HepG2 (cell line): ENCODE measurements around the gene VSTM4. TPM values are rescaled to one million over a fixed set of nuclear protein-coding genes. Genes with fewer than 3 reads are reported as not detected.

Experiments used
- EHMT2 ChIP-seq: fragments of 200-600 bp; sonication (generic); IDR thresholded peaks from 2 replicates; pipeline ENCODE4 v1.7.0; 2017; ENCODE audit warnings: antibody characterized with exemption, low read depth, low read length, borderline replicate concordance
- ZNF234 ChIP-seq: sonication (generic); formaldehyde crosslinking; conservative IDR thresholded peaks from 2 replicates; pipeline ENCODE4 v1.5.1; 2020; ENCODE audit warnings: mild to moderate bottlenecking, missing genetic modification reagents
- polyA plus RNA-seq, 8 experiments: library from polyadenylated mRNA; depleted of rRNA in 3 of 8; stranded (reverse) in 7 of 8; unstranded in 1 of 8; fragments of >200 nt; fragmentation: Illumina TruSeq in 4 of 8; extraction: Trizol in 4 of 8; gene quantifications; 2 replicates each; pipeline versions ENCODE4 v1.2.1 to v1.2.3, GENCODE V29; 2011 to 2016; ENCODE audit warnings: low read depth in 4 of 8, missing spikeins in 1 of 8, mixed read lengths in 1 of 8; ENCODE audit not compliant: insufficient read depth in 1 of 8
- total RNA-seq, 5 experiments: library from RNA; depleted of rRNA; stranded (reverse); fragments of >200 nt; fragmentation: Illumina TruSeq; extraction: Trizol; gene quantifications; 2 replicates each; pipeline ENCODE4 v1.2.3, GENCODE V29; 2016; ENCODE audit warnings: low read depth in 1 of 5
- TF ChIP-seq, protein P1 (sequence below): sonication (generic); formaldehyde crosslinking; IDR thresholded peaks from 2 replicates; pipeline ENCODE4 v1.4.0; 2020; ENCODE audit warnings: mild to moderate bottlenecking, missing genetic modification reagents

VSTM4 gene
- total and polyA plus RNA-seq, 2 of the 13 experiments (the other 11 are each of a cell fraction or from before 2014, with no cell fraction given) = not detected

DNA sequence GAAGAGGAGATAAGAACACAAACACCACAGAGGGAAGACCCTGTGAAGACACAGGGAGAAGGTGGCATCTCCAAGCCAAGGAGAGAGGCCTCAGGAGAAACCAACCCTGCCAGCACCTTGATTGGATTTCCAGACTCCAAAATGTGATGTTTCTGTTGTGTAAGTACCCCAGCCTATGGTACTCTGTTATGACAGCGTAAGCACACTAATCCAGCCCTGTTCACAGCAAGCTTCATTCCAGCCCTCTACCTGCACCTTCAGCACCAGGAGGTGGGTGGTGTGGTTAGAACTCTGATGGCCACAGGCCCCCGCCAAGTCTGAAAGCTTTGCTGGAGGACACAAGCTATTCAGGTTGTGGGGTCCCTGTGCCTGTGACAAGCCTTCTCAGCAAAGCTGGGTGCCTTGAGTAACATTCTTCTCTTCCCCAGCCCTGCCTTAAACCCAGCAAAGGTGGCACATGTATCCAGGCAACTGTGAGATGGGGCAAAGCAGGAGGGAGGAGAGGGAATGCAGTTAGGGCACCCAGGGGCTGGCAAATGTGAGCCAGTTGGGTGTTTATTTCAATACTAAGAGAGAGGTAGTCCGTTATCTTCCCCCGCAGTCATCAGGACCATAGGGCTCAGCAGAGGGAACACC is 4.5 kb downstream of the VSTM4 start (continued):
- TF ChIP-seq, protein P1, sequence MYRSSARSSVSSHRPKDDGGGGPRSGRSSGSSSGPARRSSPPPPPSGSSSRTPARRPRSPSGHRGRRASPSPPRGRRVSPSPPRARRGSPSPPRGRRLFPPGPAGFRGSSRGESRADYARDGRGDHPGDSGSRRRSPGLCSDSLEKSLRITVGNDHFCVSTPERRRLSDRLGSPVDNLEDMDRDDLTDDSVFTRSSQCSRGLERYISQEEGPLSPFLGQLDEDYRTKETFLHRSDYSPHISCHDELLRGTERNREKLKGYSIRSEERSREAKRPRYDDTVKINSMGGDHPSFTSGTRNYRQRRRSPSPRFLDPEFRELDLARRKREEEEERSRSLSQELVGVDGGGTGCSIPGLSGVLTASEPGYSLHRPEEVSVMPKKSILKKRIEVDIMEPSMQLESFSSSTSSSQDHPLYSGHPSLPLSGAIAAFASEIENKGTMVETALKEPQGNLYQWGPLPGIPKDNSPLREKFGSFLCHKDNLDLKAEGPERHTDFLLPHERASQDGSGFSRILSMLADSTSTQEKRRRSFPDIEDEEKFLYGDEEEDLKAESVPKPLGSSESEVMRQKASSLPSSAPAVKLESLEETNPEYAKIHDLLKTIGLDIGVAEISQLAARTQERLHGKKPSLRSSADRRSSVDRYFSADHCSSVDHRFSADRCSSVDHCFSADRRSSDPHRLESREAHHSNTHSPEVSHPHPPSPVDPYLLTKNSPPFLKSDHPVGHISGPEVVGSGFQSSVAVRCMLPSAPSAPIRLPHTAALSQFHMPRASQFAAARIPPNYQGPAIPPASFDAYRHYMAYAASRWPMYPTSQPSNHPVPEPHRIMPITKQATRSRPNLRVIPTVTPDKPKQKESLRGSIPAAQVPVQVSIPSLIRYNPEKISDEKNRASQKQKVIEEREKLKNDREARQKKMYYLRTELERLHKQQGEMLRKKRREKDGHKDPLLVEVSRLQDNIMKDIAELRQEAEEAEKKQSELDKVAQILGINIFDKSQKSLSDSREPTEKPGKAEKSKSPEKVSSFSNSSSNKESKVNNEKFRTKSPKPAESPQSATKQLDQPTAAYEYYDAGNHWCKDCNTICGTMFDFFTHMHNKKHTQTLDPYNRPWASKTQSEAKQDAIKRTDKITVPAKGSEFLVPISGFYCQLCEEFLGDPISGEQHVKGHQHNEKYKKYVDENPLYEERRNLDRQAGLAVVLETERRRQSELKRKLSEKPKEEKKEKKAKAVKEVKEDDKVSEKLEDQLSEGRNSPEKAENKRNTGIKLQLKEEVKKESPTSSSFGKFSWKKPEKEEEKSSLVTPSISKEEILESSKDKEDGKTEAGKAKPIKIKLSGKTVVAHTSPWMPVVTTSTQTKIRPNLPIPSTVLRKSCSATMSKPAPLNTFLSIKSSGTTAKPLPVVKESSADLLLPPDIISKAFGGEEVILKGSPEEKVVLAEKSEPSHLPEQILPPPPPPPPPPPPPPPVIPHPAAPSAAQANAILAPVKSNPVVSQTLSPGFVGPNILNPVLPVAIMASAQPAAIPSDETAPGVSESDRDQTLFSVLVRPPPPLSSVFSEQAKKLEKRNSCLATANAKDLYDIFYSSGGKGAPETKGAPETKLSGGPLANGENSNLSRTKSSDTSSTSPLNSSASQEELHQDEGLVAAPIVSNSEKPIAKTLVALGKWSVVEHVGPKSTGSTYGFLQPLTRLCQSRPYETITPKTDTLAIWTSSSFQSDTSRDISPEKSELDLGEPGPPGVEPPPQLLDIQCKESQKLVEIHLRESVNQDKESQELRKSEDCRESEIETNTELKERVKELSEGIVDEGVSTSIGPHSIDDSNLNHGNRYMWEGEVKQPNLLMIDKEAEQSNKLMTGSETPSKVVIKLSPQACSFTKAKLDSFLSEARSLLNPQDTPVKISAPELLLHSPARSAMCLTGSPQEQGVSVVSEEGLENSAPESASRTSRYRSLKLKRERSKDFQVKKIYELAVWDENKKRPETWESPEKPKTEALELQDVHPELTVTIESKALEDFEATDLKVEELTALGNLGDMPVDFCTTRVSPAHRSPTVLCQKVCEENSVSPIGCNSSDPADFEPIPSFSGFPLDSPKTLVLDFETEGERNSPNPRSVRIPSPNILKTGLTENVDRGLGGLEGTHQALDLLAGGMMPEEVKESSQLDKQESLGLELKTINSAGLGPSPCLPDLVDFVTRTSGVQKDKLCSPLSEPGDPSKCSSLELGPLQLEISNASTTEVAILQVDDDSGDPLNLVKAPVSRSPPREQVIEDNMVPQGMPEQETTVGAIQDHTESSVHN (CRISPR knock-in tag) = no peak
- TF ChIP-seq ZNF234 (CRISPR knock-in tag) (no peak), EHMT2 (no peak)
